Neural progenitor cell (in vitro differentiated cells): ENCODE measurements around the gene TNRC6C.

Source experiments
- EZH2 ChIP-seq: fragments of 200-600 bp; sonication (generic); IDR thresholded peaks from 2 replicates; pipeline ENCODE4 v1.6.1; 2017; ENCODE audit warnings: antibody characterized with exemption, mild to moderate bottlenecking, moderate library complexity
- EZH2phosphoT487 ChIP-seq: fragments of 200-600 bp; sonication (generic); IDR thresholded peaks from 2 replicates; pipeline ENCODE4 v1.6.1; 2017; ENCODE audit warnings: antibody characterized with exemption
- TF ChIP-seq, protein P1 (sequence below): fragments of 200-600 bp; sonication (generic); IDR thresholded peaks from 2 replicates; pipeline ENCODE4 v1.5.1; 2017; ENCODE audit warnings: antibody characterized with exemption, mild to moderate bottlenecking

DNA sequence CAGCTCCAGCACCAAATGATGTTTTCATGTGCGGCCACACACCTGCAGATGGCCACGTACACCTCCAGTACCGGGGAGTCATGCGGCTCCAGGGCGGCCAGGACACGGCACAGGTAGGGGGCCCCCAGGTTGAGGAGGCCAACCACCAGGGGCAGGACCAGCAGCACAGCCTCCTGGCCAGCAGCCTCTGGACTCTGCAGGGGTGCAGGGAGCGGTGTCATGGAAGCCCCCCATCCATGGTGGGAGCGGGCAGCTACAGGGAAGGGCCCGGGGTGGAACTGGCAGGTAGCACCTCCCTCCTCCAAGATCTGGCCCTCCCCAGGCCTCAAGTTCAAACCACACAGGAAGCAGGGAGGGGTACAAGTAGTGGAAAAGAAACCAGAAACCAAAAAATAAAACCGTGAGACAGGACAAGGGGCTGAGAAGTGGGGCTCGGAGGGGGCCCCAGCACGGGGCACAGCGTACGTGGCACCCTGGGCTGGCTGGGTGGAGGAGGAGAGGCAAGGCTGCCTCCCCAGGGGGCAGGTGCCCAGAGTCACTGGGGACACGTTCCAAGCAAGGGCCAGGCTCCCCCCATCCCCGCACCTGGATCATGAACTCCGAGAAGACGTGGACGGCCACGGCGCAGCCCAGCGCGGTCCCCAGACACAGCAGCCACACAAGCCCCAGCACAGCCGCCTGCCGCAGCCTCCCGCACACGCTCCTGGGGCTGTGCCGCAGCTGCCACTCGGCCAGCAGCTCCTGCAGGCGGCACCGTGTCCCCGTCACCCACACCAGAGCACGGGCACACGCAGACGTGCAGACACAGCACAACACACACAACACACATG lies 162.7 kb downstream of the TNRC6C start:
- TF ChIP-seq, protein P1, sequence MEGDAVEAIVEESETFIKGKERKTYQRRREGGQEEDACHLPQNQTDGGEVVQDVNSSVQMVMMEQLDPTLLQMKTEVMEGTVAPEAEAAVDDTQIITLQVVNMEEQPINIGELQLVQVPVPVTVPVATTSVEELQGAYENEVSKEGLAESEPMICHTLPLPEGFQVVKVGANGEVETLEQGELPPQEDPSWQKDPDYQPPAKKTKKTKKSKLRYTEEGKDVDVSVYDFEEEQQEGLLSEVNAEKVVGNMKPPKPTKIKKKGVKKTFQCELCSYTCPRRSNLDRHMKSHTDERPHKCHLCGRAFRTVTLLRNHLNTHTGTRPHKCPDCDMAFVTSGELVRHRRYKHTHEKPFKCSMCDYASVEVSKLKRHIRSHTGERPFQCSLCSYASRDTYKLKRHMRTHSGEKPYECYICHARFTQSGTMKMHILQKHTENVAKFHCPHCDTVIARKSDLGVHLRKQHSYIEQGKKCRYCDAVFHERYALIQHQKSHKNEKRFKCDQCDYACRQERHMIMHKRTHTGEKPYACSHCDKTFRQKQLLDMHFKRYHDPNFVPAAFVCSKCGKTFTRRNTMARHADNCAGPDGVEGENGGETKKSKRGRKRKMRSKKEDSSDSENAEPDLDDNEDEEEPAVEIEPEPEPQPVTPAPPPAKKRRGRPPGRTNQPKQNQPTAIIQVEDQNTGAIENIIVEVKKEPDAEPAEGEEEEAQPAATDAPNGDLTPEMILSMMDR = no peak
- no peak for TF ChIP-seq EZH2phosphoT487
- no peak for TF ChIP-seq EZH2
